ENCODE data around the gene DGKG. TPM values are rescaled to one million over a fixed set of nuclear protein-coding genes. Genes with fewer than 3 reads are reported as not detected.

The DGKG gene
- total RNA-seq, 1 donor from 2014 or later: 48.7 TPM

GRCh38 chr3:186193534-186194450, 168.2 kb downstream of the DGKG start:
- intact Hi-C loops (cut with DNase I): loop anchor here (1.0 kb wide), 1 partner anchor 24 kb away; no protein-coding TSS in a partner anchor
- DNase-seq (ENCODE audit: low spot score): no peak

DNA sequence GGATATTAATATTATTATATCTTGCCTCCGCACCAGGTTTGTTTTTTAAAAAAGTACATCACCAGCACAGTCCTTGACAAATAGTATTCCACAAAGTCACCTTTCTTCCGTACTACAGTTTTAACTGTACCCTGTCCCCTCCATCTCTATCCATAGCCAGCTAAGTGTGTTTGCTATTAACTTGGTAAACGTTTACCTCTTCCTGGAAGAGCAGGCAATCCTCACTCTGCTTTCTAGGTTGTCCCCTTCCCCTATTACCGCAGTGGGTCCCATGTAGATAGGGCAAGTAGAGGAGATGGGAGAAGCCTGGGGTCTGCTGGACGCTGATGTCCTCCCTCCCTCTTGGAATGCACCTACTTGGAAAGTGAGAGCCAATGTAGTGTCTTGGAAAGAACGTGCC, 169.2 kb downstream of the DGKG start:
- intact Hi-C loops (cut with DNase I): no loop called here
- no peak for DNase-seq (ENCODE audit: low spot score)

DNA sequence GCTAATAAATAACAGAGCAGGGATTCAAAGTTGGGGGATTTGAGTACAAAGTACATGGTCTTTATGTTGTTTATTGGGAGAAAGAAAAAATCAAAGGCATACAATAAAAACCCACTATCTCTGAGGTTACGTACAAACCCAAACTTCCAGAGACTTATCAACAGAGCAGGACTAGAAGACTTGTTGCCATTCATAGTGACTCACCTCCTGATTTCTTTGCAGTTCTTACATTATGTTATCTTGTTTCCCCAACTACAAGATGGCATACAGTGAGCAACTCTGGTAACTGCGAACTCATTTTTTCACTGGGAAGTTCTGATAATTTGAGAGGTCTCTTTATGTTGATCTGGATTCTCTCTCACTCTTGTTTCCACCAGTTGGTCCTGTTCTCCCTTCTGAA, 172.5 kb downstream of the DGKG start:
- intact Hi-C loops (cut with DNase I): no loop called here
- no peak for DNase-seq (ENCODE audit: low spot score)

- intact Hi-C loops (cut with DNase I): no loop called here
These were observed 174.4 kb downstream of the DGKG start for GRCh38 chr3:186187401-186188275.

DNA sequence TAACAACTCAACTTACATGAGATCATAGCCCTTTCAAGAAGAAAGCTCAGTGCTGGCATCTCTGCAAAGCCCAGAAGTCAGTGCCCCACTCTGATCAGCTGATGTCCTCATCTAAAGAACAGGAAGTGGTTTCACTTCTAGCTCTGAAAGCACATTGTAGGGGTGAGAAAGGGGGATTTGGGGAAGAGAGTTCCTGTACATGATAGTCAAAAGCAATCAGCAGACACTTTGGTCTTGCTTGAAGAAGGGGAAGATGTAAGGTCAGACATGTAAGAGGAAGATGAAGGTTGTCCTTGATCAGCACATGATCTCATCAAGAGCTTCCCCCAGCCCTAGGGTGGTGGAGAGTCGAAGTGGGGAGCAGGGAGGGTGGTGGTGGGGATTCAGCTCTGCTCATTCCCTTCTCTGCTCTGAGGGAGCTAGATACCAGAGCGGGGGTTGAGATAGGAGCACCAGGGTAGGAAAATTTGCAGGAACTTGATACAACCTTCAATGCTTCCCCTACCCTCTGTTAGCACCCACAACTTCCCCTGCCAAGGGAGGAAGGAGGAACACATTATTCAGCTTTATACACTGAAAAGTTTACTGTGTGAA, 176.7 kb downstream of the DGKG start:
- intact Hi-C loops (cut with DNase I): no loop called here
- DNase-seq (ENCODE audit: low spot score): no peak

More at GRCh38 chr3:186187401-186188275, 174.4 kb downstream of the DGKG start:
- DNase-seq (ENCODE audit: low spot score): no peak

DNA sequence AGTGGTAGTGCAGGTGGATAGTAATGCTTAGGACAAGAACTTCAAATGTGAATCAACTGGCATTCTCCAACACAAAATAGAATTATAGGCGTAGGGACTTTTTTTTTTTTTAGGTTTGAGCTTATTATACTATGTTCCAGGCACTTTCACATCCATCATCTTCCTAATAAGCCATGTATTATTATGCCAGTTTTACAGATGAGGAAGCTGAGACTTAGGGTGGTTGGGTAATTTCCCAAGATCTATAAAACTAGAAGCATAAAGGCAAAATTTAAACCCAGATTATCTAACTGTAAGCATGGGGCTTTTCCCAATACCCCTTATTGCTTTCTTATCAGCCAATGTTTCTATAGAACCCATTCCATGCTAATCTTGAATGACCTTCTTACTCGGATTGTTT, 178.0 kb downstream of the DGKG start:
- intact Hi-C loops (cut with DNase I): no loop called here
- DNase-seq (ENCODE audit: low spot score): no peak

GRCh38 chr3:186182850-186183249, 179.2 kb downstream of the DGKG start:
- no peak for DNase-seq (ENCODE audit: low spot score)
- intact Hi-C loops (cut with DNase I): no loop called here

DNA sequence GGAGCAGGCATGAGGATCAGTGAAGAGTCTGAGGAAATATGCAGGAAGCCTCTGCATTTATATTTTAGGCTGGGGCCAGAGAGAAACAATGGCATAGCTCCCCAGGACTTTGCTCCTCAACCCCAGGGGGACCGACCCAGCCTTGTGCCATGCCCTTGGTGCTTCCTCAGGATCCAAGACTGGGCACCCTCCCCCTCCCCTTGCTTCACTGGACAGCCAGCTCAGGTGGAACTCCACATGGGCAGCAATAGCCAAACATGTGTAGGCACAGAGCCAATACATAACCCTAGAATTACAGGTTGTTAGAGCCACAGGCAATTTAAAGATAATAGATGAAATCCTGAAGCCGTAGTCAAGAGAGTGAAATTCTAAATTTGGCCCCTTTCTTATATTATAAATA, 180.1 kb downstream of the DGKG start:
- intact Hi-C loops (cut with DNase I): no loop called here
- no peak for DNase-seq (ENCODE audit: low spot score)

- DNase-seq (ENCODE audit: low spot score): no peak
- intact Hi-C loops (cut with DNase I): no loop called here
These were observed 181.0 kb downstream of the DGKG start for GRCh38 chr3:186180891-186181481.

GRCh38 chr3:186180151-186180550, 181.9 kb downstream of the DGKG start:
- DNase-seq (ENCODE audit: low spot score): no peak
- intact Hi-C loops (cut with DNase I): no loop called here

- DNase-seq (ENCODE audit: low spot score): no peak
- intact Hi-C loops (cut with DNase I): no loop called here
These were observed 183.6 kb downstream of the DGKG start for GRCh38 chr3:186178412-186178811.

- DNase-seq (ENCODE audit: low spot score): no peak
- intact Hi-C loops (cut with DNase I): no loop called here
These were observed 185.6 kb downstream of the DGKG start for GRCh38 chr3:186176373-186176990.

DNA sequence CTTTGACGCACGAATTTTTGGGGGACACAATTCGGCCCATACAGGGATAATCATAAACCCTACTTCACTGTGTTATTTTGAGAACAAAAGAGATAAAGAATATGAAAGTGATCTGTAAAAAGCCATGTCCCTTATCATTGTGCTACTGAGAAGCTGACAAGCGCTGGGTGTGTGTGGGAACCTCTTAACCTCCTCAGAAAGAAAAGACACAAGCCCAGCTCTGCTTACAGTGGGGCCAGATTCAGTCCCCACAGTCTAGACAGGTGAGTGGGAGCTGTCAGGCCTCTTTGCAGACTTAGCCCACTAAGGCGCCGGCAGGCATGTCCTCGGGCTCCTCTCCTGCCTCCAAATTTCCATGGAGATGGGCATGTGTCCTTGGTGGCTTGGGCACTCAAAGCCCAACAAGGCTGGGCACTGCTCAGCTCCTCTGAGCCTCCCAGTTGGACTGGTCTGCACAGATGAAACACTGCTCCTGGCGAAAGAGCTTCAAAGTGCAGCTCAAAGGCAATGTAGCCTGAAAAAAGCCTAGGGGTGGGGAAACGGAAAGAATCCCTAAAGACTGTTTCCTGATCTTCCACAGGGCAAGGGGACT, 188.7 kb downstream of the DGKG start:
- no peak for DNase-seq (ENCODE audit: low spot score)
- intact Hi-C loops (cut with DNase I): no loop called here

DNA sequence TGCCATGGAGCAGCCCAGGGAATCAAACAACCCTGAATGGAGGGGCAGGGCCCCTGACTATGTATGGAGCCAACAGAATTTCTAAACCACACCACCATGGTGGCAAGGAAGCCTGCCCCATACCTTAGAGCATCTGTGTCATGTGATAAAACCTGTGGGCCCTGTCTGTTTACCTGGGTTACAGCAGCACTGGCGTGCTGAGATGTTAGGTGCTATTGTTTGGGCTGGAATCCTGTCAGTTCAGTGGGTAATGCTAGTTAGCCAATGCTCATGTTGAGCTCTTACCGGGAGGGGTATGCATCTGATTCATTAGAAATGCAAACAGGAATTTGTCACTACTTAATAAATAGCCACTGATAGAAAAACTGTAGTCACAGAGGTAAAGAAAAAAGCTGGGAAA, 189.7 kb downstream of the DGKG start:
- intact Hi-C loops (cut with DNase I): no loop called here

GRCh38 chr3:186171521-186171920, 190.5 kb downstream of the DGKG start:
- intact Hi-C loops (cut with DNase I): no loop called here
- no peak for DNase-seq (ENCODE audit: low spot score)

More for the DNA sequence above, 189.7 kb downstream of the DGKG start:
- no peak for DNase-seq (ENCODE audit: low spot score)

DNA sequence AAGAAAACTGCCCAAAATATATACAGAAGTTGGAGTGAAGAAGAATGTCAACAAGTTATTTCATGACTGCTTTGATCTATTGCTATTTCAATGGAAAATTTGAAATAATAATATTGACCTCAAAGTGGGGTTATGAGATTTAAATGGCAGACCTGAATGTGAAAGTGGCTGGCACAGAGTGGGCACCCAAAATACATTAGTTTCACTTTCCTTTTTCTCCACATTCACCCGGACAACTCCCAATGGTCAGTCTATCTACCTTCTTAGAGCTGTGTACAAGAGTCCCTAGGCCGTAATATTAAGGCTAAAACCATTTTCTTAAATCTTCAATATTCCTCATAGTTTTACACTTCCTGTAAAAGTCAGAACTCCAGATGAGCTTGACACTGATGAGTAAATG, 191.5 kb downstream of the DGKG start:
- intact Hi-C loops (cut with DNase I): no loop called here
- DNase-seq (ENCODE audit: low spot score): no peak

DNA sequence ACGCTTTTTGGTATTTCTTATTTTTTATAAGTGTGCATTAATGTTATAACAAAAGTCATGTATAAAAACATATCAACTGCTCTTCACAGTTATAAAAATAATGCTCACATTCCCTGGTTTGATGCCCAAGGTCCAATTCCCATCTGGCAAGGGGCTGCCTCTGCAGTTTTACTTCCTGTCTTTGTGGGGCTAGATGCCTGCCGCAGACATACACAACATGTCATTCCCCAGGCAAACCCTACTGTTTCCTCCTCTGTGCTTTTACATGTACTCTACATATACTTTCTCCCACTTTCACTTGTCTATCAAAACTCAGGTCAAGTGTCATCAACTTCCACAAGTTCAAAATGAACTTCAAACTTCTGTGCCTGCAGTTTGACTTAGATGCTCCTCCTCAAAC, 192.7 kb downstream of the DGKG start:
- intact Hi-C loops (cut with DNase I): no loop called here
- DNase-seq (ENCODE audit: low spot score): no peak

- DNase-seq (ENCODE audit: low spot score): no peak
- intact Hi-C loops (cut with DNase I): no loop called here
These were observed 193.1 kb downstream of the DGKG start for GRCh38 chr3:186168976-186169375.

All from cardiac septum (tissue), 1 donor.